Measurements from ENCODE around the gene MIB1.

MIB1 gene

GRCh38 chr18:21857871-21858270 lies 117.3 kb downstream of the MIB1 start:
- no peak for TF ChIP-seq CTCF (IDR thresholded peaks at IDR 0.05; ENCODE audit: low read depth, low read length)
- no peak for DNase-seq (ENCODE audit: low read depth, low spot score)
- in situ Hi-C loops (cut with HindIII; ENCODE audit: low sequenced_read_pairs) = no loop called here
- H3K4me3 ChIP-seq (ENCODE audit: low read depth, low read length) = no peak overlapping the region

- DNase-seq (ENCODE audit: low read depth, low spot score) = no peak
- TF ChIP-seq CTCF (IDR thresholded peaks at IDR 0.05; ENCODE audit: low read depth, low read length) = no peak
- in situ Hi-C loops (cut with HindIII; ENCODE audit: low sequenced_read_pairs) = no loop called here
- H3K4me3 ChIP-seq (ENCODE audit: low read depth, low read length) = no peak overlapping the region
Observed at GRCh38 chr18:21858544-21858943, 118.0 kb downstream of the MIB1 start.

GRCh38 chr18:21864386-21864785 lies 123.8 kb downstream of the MIB1 start:
- in situ Hi-C loops (cut with HindIII; ENCODE audit: low sequenced_read_pairs) = no loop called here
- TF ChIP-seq CTCF (IDR thresholded peaks at IDR 0.05; ENCODE audit: low read depth, low read length) = no peak
- H3K4me3 ChIP-seq (ENCODE audit: low read depth, low read length) = no peak overlapping the region
- DNase-seq (ENCODE audit: low read depth, low spot score) = no peak

GRCh38 chr18:21865043-21865442 lies 124.5 kb downstream of the MIB1 start:
- TF ChIP-seq CTCF (IDR thresholded peaks at IDR 0.05; ENCODE audit: low read depth, low read length) = no peak
- no peak for DNase-seq (ENCODE audit: low read depth, low spot score)
- in situ Hi-C loops (cut with HindIII; ENCODE audit: low sequenced_read_pairs) = no loop called here

GRCh38 chr18:21868770-21869169 lies 128.2 kb downstream of the MIB1 start:
- in situ Hi-C loops (cut with HindIII; ENCODE audit: low sequenced_read_pairs) = no loop called here
- H3K4me3 ChIP-seq (ENCODE audit: low read depth, low read length) = no peak overlapping the region
- no peak for DNase-seq (ENCODE audit: low read depth, low spot score)
- no peak for TF ChIP-seq CTCF (IDR thresholded peaks at IDR 0.05; ENCODE audit: low read depth, low read length)

More at GRCh38 chr18:21865043-21865442, 124.5 kb downstream of the MIB1 start:
- H3K4me3 ChIP-seq (ENCODE audit: low read depth, low read length) = no peak overlapping the region

GRCh38 chr18:21889570-21889969 lies 149.0 kb downstream of the MIB1 start:
- in situ Hi-C loops (cut with HindIII; ENCODE audit: low sequenced_read_pairs) = no loop called here
- H3K4me3 ChIP-seq (ENCODE audit: low read depth, low read length) = no peak overlapping the region
- TF ChIP-seq CTCF (IDR thresholded peaks at IDR 0.05; ENCODE audit: low read depth, low read length) = no peak
- DNase-seq (ENCODE audit: low read depth, low spot score) = no peak

All from astrocyte of the spinal cord (primary cell).